Spleen (tissue), 13 donors: ENCODE measurements around the gene SPANXA2. TPM values are rescaled to one million over a fixed set of nuclear protein-coding genes. Genes with fewer than 3 reads are reported as not detected.
A peak's percentile ranks its signal among the peaks of the same experiment; 100 is the strongest.
"Not testable (repeated sequence)": the region's sequence is repeated elsewhere in the genome, so short reads cannot be mapped to it uniquely, and the experiment has no call there.

Experiments
- DNase-seq: peaks from one replicate; pipeline ENCODE4 v3.0.0-alpha.2; 2020
- H3K27ac ChIP-seq, 8 donors: fragments of 200-600 bp; sonication (generic) in 7 of 8; 1 replicate in 4 of 8; 2 replicates in 4 of 8; pipeline versions ENCODE4 v1.5.0 to v1.8.0; 2016 to 2021; ENCODE audit warnings: inconsistent platforms in 4 of 8, mild to moderate bottlenecking in 4 of 8, moderate library complexity in 1 of 8
- H3K27me3 ChIP-seq, 7 donors: fragments of 200-600 bp; sonication (generic) in 6 of 7; replicated peaks in 1 of 7; 1 replicate in 4 of 7; 2 replicates in 3 of 7; pipeline versions ENCODE4 v1.5.0 to v1.8.0; 2016 to 2021; ENCODE audit warnings: inconsistent platforms in 3 of 7, mild to moderate bottlenecking in 1 of 7
- H3K36me3 ChIP-seq, 6 donors: fragments of 200-600 bp; sonication (generic) in 5 of 6; 1 replicate in 4 of 6; 2 replicates in 2 of 6; pipeline versions ENCODE4 v1.5.0 to v1.8.0; 2016 to 2021; ENCODE audit warnings: inconsistent platforms in 2 of 6
- H3K4me1 ChIP-seq, 6 donors: fragments of 200-600 bp; sonication (generic) in 5 of 6; 1 replicate in 3 of 6; 2 replicates in 3 of 6; pipeline versions ENCODE4 v1.5.0 to v1.8.0; 2016 to 2021; ENCODE audit warnings: inconsistent platforms in 3 of 6
- H3K4me3 ChIP-seq, 8 donors: fragments of 200-600 bp; sonication (generic) in 7 of 8; 1 replicate in 4 of 8; 2 replicates in 4 of 8; pipeline versions ENCODE4 v1.5.0 to v1.8.0; 2016 to 2021; ENCODE audit warnings: inconsistent platforms in 4 of 8, mild to moderate bottlenecking in 4 of 8, moderate library complexity in 2 of 8
- H3K9me3 ChIP-seq, 8 donors: fragments of 200-600 bp; sonication (generic) in 7 of 8; 1 replicate in 4 of 8; 2 replicates in 4 of 8; pipeline versions ENCODE4 v1.5.0 to v1.8.0; 2016 to 2021; ENCODE audit warnings: inconsistent platforms in 4 of 8
- POLR2A ChIP-seq, 3 donors: fragments of 450-650 bp; IDR thresholded peaks; one replicate each; pipeline ENCODE4 v1.5.1; 2017; ENCODE audit warnings: antibody characterized with exemption in 3 of 3, mild to moderate bottlenecking in 1 of 3
- POLR2AphosphoS5 ChIP-seq, 3 donors: sonication (generic); formaldehyde crosslinking; IDR thresholded peaks; one replicate each; pipeline ENCODE4 v1.5.1; 2017; ENCODE audit warnings: antibody characterized with exemption in 3 of 3
- WGBS, 5 donors: extraction: QIAGEN DNeasy Blood & Tissue Kit in 3 of 5; methylation state at CpG; one replicate each; pipeline versions ENCODE4 v1.1.5 to v1.1.7; 2013 to 2018; 5-methylcytosine and 5-hydroxymethylcytosine counted together
- intact Hi-C: fragments of 100-400 bp; cut with DNase I; formaldehyde crosslinking; loops from one replicate; pipeline ENCODE4 v1.15.0; 2023; ENCODE audit warnings: low total_unique reads
- long read RNA-seq, 2 donors: transcript quantifications; one replicate each; lab custom pipeline, GENCODE V29; 2026
- polyA plus RNA-seq, 3 donors: library from polyadenylated mRNA; stranded (reverse); fragments of 200-250 nt; gene quantifications; one replicate each; pipeline ENCODE4 v1.2.1, GENCODE V29; 2013
- total RNA-seq, 7 donors: library from RNA; depleted of rRNA in 3 of 7; stranded (reverse); fragments of >200 nt in 3 of 7; fragmentation: NEBNext Ultra II Directional in 4 of 7; extraction: Animal tissue kit (Norgen Biotek cat#: 25700) in 4 of 7; gene quantifications; one replicate each; pipeline versions ENCODE4 v1.1.0 to v1.2.1, GENCODE V29; 2016 to 2021
- TF ChIP-seq, protein P1 (sequence below), 11 experiments: fragments of 200-600 bp in 7 of 11; fragments of 450-650 bp in 4 of 11; sonication (generic) in 4 of 11; IDR thresholded peaks in 8 of 11; conservative IDR thresholded peaks in 3 of 11; 1 replicate in 7 of 11; 2 replicates in 4 of 11; pipeline versions ENCODE4 v1.4.0 to v1.8.0; 2016 to 2021; ENCODE audit warnings: antibody characterized with exemption in 11 of 11, inconsistent platforms in 4 of 11, mild to moderate bottlenecking in 1 of 11
- donor health status: healthy with polysubstance abuse.
- donor health status: DM: no; HTN: no; CAD: no; lungs with moderate emphysema.
- donor health status: DM: no; HTN: no; CAD: no.
- donor health status: Bipolar disorder and iron deficiency.
- donor health status: healthy.
- donor health status: DM: no; HTN: no; CAD: no.
- donor health status: DM: yes; HTN: yes; CAD: no.

The SPANXA2 gene, protein sequence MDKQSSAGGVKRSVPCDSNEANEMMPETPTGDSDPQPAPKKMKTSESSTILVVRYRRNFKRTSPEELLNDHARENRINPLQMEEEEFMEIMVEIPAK
- not detected for total RNA-seq
- polyA plus RNA-seq = not detected
- long read RNA-seq, donor 1 = 0 reads
- long read RNA-seq, donor 2 = 0 reads

DNA sequence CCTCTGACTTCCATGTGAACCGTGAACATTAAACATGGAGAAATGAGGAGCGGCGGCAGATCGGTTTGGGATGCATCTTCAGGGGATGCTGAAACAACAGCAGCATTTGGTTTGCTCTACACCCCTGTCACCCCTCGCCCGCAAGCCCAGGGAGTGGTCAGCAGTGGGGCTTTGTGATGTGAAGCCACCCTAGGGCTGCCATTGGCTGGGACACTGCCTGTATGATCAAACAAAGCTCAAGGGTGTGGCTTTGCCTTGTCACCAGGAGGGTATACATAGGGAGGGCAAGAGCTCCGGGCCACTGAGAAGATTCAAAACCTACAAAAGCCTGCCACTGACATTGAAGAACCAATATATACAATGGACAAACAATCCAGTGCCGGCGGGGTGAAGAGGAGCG is at the start of gene SPANXA2:
TSS of gene SPANXA2 (plus strand) at position 301 of the 400 bp plus-strand sequence. CDS start at position 361, 60 bp downstream.
- intact Hi-C loops, H3K9me3 ChIP-seq, H3K27ac ChIP-seq, H3K27me3 ChIP-seq, H3K36me3 ChIP-seq, DNase-seq, H3K4me1 ChIP-seq, H3K4me3 ChIP-seq: not testable (repeated sequence)
- WGBS, 5 donors = no CpG with 5 or more reads among the region's 10 CpGs

DNA sequence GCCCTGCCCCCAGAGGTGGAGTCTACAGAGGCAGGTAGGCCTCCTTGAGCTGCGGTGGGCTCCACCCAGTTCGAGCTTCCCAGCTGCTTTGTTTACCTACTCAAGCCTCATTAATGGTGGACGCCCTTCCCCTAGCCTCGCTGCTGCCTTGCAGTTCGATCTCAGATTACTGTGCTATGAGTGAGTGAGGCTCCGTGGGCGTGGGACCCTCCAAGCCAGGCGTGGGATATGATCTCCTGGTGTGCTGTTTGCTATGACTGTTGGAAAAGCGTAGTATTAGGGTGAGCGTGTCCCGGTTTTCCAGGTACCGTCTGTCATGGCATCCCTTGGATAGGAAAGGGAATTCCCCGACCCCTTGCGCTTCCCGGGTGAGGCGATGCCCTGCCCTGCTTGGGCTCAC is 47.0 kb upstream of the SPANXA2 start:
- H3K27me3 ChIP-seq, H3K4me3 ChIP-seq, H3K4me1 ChIP-seq, H3K36me3 ChIP-seq, H3K27ac ChIP-seq, intact Hi-C loops, H3K9me3 ChIP-seq: not testable (repeated sequence)
- DNase-seq = peak; percentile 28
- WGBS, 5 donors = 63 to 97% (median 77%) methylated on average over 4 to 5 of the region's 16 CpGs; no CpG with 5 or more reads in 1 of the 5 donors

DNA sequence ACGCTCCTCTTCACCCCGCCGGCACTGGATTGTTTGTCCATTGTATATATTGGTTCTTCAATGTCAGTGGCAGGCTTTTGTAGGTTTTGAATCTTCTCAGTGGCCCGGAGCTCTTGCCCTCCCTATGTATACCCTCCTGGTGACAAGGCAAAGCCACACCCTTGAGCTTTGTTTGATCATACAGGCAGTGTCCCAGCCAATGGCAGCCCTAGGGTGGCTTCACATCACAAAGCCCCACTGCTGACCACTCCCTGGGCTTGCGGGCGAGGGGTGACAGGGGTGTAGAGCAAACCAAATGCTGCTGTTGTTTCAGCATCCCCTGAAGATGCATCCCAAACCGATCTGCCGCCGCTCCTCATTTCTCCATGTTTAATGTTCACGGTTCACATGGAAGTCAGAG is 4.9 kb upstream of the SPANXA2 start, which contains the start of gene SPANXA1:
TSS of gene SPANXA1 (minus strand) at position 101 of the 400 bp plus-strand sequence. CDS start at position 41, 60 bp downstream.
- H3K27ac ChIP-seq, intact Hi-C loops, H3K36me3 ChIP-seq, H3K27me3 ChIP-seq, H3K4me1 ChIP-seq, DNase-seq, H3K9me3 ChIP-seq, H3K4me3 ChIP-seq: not testable (repeated sequence)
- WGBS, 5 donors = no CpG with 5 or more reads among the region's 10 CpGs

DNA sequence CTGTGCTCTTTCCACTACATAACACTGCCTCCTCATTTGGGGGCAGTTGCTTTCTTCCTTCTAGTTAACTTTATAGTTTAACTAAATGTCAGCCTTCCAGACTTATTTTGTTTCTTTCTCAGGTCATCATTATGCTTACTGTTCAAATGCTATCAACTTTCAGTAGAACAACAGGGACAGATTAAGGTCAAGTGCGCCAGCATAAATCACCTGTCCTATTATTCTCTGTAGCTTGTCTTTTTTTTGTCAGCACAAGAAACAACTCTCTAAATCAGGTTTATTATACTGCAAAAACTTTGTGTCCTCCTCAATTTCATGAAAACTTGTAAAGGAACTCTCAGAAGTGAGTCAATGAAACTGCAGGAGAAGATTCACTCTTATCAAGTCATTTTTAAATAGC is 19.6 kb downstream of the SPANXA2 start:
- no peaks in the 10 kb centered on the region for H3K9me3 ChIP-seq
- H3K27me3 ChIP-seq = no peaks in the 10 kb centered on the region
- no peak overlapping the region for H3K27ac ChIP-seq
- intact Hi-C loops = no loop called here
- H3K36me3 ChIP-seq = no peaks in the 10 kb centered on the region
- H3K4me1 ChIP-seq = no peaks in the 10 kb centered on the region
- H3K4me3 ChIP-seq = no peak overlapping the region
- DNase-seq = no peak
- TF ChIP-seq POLR2A (IDR thresholded peaks at IDR 0.05) (no peak), POLR2AphosphoS5 (IDR thresholded peaks at IDR 0.05) (no peak)
- TF ChIP-seq, protein P1, sequence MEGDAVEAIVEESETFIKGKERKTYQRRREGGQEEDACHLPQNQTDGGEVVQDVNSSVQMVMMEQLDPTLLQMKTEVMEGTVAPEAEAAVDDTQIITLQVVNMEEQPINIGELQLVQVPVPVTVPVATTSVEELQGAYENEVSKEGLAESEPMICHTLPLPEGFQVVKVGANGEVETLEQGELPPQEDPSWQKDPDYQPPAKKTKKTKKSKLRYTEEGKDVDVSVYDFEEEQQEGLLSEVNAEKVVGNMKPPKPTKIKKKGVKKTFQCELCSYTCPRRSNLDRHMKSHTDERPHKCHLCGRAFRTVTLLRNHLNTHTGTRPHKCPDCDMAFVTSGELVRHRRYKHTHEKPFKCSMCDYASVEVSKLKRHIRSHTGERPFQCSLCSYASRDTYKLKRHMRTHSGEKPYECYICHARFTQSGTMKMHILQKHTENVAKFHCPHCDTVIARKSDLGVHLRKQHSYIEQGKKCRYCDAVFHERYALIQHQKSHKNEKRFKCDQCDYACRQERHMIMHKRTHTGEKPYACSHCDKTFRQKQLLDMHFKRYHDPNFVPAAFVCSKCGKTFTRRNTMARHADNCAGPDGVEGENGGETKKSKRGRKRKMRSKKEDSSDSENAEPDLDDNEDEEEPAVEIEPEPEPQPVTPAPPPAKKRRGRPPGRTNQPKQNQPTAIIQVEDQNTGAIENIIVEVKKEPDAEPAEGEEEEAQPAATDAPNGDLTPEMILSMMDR (IDR thresholded peaks at IDR 0.05 in 8 of 11, conservative IDR thresholded peaks at IDR 0.05 in 3 of 11) = no peak
- WGBS, 5 donors = 90 to 100% (median 95%) methylated on average over 1 of the region's 1 CpG

DNA sequence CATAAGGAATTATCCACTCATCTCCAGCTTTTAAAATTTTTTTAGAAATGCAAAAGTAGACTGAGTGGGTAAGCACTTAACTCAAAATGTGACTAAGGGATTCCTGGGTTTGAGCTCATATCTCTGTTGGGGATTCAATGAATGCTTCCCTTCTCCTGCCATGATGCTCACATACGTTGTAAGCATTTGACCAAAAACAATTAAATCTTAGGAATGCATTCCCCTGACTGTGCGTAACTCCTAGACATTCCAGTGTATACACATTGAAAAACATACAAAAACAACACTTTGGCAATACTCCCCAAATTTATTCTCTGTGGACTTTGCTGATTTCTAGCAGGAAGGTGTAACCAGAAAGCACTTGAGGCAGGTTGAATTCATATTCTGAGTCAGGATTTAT is 29.8 kb downstream of the SPANXA2 start:
- Histone ChIP-seq H3K9me3 (no peaks in the 10 kb centered on the region), H3K36me3 (no peaks in the 10 kb centered on the region), H3K27me3 (no peaks in the 10 kb centered on the region), H3K4me3 (no peak overlapping the region), H3K4me1 (no peaks in the 10 kb centered on the region), H3K27ac (no peak overlapping the region)
- no peak for DNase-seq
- WGBS, 5 donors = 73 to 84% (median 77%) methylated on average over 2 of the region's 2 CpGs
- intact Hi-C loops = no loop called here
- TF ChIP-seq POLR2AphosphoS5 (IDR thresholded peaks at IDR 0.05) (no peak), POLR2A (IDR thresholded peaks at IDR 0.05) (no peak)

DNA sequence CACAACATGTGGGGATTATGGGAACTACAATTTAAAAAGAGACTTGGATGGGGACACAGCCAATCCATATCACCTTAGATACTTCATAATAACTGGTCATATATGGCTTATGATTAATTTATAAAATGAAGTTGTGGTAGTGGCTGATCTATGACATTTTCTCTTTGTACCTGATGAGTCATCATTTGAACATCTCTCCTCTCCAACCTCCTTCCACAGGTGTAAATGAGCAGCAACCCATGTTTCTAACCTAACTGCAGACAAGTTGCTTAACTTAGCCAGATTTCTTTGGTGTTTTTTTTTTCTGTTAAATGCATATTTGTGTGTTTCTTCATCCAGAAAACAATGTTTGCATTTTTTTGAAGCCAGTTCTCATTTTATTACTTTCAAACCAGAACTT is 42.6 kb downstream of the SPANXA2 start:
- Histone ChIP-seq H3K36me3 (no peaks in the 10 kb centered on the region), H3K27me3 (no peaks in the 10 kb centered on the region), H3K27ac (no peak overlapping the region), H3K4me3 (no peak overlapping the region), H3K9me3 (peaks cover 0 to 9% (median 0%) of the 10 kb centered on the region in 8 donors), H3K4me1 (no peaks in the 10 kb centered on the region)
- no peak for DNase-seq
- intact Hi-C loops = no loop called here
- TF ChIP-seq POLR2A (IDR thresholded peaks at IDR 0.05) (no peak), POLR2AphosphoS5 (IDR thresholded peaks at IDR 0.05) (no peak)
- TF ChIP-seq, protein P1 (IDR thresholded peaks at IDR 0.05 in 8 of 11, conservative IDR thresholded peaks at IDR 0.05 in 3 of 11) = no peak
